Loucy (cell line): ENCODE data around the gene SAMD4B.

ENCODE experiments used
- CTCF ChIP-seq: fragments of 200-600 bp; sonication (generic); conservative IDR thresholded peaks from 2 replicates; pipeline ENCODE4 v1.5.1; 2014; ENCODE audit warnings: mild to moderate bottlenecking, antibody characterized with exemption, low read length
- EZH2phosphoT487 ChIP-seq: fragments of 200-600 bp; IDR thresholded peaks from 2 replicates; pipeline ENCODE4 v1.6.1; 2018; ENCODE audit warnings: antibody characterized with exemption, mild to moderate bottlenecking, moderate library complexity, borderline replicate concordance

GRCh38 chr19:39385629-39386411 is 43.6 kb downstream of the SAMD4B start:
- TF ChIP-seq CTCF = no peak
- TF ChIP-seq EZH2phosphoT487 = no peak
